IPS-11a (cell line): Measurements from ENCODE around the gene ATF7.
"Not testable (repeated sequence)": the region's sequence is repeated elsewhere in the genome, so short reads cannot be mapped to it uniquely, and the experiment has no call there.

Experiments
- H3K4me3 ChIP-seq: one replicate; pipeline ENCODE4 v1.5.1; 2013; ENCODE audit warnings: low read depth, low read length, control low read depth

ATF7 gene

DNA sequence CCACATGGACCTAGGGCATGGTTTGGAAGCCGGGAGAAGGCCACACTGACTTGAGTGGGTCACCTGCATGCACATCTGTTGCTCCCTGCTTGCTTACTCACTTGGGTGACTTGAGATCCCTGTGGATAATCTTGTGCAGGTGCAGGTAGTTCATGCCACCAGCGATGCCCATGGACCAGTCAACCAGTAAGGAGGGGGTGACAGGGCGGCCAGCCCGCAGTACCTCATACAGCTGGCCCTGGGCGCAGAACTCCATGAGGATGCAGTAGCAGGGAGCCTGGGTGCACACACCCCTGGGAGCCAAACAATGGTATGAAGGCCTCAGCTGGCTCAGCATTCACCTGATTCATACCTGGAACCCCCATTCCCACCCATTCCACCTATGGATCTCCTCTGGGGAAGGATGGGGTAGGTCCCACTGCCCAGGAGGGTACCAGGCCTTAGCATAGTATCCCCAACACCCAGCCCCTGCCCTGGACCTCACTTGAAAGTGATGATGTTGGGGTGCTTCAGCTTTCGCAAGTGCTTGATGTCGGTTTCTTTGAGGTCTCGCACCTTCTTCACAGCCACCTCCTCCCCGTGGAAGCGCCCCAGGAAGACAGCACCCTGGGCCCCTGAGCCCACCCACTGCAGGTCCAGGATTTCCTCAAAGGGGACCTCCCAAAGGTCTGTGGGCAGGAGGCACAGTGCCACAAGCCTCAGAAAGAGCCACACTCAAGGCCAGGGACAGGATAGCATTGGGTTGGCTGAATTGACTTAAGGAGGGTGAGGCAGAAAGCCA, 140.0 kb downstream of the ATF7 start:
- H3K4me3 ChIP-seq: no peak overlapping the region

- no peak overlapping the region for H3K4me3 ChIP-seq
Observed at GRCh38 chr12:53484686-53485575, 141.3 kb downstream of the ATF7 start.

DNA sequence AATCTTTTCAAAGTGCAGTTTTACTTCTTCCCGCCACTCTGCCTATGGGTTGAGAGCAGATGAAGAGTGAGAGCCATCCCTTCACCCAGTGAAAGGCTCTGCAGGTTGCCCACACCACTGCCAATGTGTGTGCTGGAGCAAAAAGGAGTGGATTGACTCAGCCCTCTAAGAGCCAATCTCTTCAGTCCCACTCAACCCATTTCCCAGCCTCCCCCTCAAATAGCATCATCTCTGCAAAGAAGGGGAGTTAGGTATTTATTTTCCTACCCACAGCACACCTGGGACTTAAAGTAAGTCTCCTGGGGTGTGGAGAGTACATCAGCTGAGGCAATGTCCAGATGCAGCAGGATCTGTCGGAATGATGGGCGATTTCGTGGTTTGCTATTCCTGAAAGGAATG, 142.2 kb downstream of the ATF7 start:
- no peak overlapping the region for H3K4me3 ChIP-seq

DNA sequence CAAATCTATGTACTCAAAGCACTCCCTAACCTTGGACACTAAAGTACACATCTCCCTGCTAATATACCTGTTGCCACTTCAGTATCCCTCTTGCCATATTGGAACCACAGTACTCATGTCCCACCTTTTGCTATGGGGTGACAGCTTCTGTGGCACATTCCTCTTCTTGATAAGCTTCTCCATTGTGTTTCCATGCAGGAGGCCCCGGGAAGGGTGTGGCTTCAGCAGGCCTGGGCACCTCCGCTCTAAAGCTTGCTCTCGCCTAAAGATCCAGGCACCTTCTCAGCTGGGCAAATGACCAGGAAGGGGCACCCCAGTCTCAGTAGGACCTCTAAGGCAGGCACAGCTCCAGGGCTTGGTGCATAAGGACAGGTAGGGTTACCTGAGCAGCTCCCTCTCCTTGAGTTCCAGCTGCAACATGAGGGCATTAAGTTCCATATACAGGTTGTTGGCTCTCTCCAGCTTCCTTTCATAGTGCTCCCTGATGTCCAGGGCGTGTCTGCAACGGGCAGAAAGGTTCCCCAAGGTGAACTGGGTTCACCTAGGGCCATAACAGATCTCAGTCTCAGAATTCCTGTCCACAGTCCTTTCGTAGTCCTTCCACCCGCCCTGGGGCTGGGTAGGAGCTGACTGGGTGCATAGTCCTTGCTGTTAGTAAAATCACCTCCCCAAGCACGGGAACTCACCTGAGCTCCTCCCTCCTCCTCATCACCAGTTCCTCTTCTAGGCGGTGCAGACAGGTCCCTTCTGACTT, 142.8 kb downstream of the ATF7 start:
- H3K4me3 ChIP-seq: no peak overlapping the region

GRCh38 chr12:53482626-53483168, 143.5 kb downstream of the ATF7 start:
- H3K4me3 ChIP-seq: no peak overlapping the region

DNA sequence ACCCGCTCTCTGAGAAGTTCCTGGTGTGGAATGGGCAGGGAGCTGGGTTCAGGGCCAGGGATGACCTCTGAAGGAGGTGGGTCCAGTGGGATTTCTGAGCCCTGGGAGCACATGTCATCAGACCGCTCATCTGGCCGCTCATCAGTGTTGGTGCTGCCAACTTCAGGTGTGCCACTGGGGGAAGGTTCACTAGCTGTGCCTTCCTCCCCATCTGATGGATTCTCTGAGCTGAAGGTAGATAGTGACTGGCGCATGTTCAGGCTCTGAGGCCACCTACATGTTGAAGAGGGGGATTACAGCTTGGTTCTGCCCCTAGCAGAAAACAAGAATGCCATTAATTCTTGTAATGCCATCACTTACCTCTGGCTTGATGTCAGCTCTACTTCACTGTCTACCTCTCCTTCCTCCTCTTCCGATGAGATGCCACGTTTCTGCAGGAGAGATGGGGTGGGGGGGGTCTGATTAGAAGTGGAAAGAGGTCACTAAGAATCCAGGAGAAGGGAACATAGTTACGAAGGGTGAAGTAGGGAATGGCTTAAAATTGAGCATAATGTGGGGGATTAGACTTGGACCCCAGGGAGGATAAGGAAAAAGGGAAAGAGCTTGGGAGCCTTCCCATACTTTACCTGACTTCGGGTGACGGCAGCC, 144.1 kb downstream of the ATF7 start:
- H3K4me3 ChIP-seq: no peak overlapping the region

GRCh38 chr12:53481458-53481857, 144.7 kb downstream of the ATF7 start:
- H3K4me3 ChIP-seq: not testable (repeated sequence)

GRCh38 chr12:53480491-53481442, 145.4 kb downstream of the ATF7 start:
- H3K4me3 ChIP-seq: no peak overlapping the region

GRCh38 chr12:53479331-53479730, 146.9 kb downstream of the ATF7 start:
- H3K4me3 ChIP-seq: no peak overlapping the region

GRCh38 chr12:53478865-53479264, 147.3 kb downstream of the ATF7 start:
- no peak overlapping the region for H3K4me3 ChIP-seq

- H3K4me3 ChIP-seq: no peak overlapping the region
Observed at GRCh38 chr12:53476769-53477209, 149.4 kb downstream of the ATF7 start.

DNA sequence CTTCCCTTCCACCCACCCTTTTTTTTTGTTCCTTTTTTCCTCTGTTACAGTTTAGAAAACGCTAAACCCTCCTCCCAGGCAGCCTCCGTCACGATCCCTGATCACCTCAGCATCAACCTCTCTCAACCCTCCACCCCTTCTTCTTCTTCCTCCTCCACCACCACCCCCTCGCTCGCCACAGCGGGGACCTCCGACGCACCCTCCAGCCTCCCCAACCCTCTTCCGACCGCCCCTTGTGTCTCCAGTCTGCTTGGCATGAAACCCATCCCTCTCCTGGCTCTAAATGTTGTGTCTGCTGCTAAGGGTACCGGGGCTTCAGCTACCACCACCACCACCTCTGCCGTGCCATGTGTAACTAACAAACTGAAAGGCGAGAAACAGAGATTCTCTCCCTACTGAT, 151.4 kb downstream of the ATF7 start:
- no peak overlapping the region for H3K4me3 ChIP-seq

DNA sequence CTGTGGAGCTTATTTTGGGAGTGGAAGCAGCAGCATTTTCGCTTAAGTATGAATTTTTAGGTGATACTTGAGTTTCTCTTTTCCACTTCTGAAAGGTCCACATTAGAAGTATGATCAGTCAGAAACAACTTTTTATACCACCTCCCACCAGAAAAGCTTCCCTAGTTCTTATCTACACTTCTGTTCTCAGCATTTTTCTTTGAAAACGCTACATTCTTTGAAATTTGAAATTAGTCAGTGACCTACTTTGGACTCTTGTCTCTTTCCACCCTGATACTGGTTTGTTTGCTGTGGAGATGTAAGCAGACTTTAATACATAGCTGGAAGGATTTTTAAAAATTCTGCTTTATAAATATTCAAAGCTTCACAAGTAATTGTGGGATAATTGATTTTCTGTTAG, 152.1 kb downstream of the ATF7 start:
- H3K4me3 ChIP-seq: no peak overlapping the region

DNA sequence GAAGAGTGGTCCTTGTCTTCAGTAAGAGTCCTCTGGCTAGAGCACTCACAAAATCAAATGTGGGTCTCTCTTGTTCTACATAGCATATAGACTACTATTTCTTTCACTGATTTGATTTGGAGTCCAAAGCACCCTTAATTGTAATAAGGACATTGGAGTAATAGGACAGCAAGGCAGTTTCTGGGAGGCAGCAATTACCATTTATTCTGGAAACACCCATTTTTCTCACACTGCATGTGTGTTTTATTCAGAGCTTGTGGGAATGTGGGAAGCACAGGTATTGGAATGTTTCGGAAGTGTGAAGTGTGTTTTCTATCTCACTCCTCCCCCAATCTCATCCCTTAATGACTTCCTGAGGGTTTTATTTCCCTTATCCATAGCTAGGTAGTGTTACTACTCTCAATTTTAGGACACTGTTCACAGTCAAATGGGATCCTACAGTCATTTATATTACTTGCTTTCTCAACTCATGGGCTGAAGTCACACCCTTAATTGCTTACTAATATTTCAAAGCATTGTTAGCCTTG, 154.1 kb downstream of the ATF7 start:
- H3K4me3 ChIP-seq: no peak overlapping the region

DNA sequence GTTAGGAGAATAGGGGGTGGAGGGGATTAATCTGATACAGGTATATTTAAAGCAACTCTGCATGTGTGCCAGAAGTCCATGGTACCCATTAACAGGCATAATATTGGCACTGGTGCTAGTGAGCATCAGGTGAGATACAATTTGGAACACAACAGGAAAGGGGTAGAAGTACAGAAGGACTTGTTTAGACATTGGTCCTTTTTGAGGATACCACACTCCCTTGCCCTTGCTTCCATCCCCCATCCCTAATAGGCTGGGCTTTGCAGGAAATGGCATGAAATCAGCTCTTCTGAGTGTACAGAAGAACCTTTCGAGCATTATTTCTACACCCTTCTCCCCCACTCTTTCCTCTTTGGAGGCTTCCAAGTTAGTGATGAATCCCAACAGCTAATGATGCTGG, 157.9 kb downstream of the ATF7 start:
- no peak overlapping the region for H3K4me3 ChIP-seq

DNA sequence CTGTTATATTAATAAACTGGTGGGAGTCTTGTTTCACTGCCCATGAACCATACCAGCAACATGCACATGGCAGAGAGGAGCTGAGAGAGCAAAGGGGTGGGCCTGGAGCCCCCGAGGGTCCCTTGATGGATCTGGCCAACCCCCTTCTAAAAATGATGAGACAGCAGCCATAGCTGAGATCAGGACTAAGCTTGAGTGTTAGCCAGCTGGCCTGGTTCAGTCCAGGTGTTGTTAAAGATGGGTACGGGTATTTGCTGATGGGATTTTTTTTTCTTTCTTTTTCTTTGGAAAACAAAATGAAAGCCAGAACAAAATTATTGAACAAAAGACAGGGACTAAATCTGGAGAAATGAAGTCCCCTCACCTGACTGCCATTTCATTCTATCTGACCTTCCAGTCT, 158.3 kb downstream of the ATF7 start:
- H3K4me3 ChIP-seq: no peak overlapping the region

- H3K4me3 ChIP-seq: no peak overlapping the region
Observed at GRCh38 chr12:53467082-53467481, 159.1 kb downstream of the ATF7 start.

- no peak overlapping the region for H3K4me3 ChIP-seq
Observed at GRCh38 chr12:53466640-53467039, 159.5 kb downstream of the ATF7 start.

- no peak overlapping the region for H3K4me3 ChIP-seq
Observed at GRCh38 chr12:53465679-53466078, 160.5 kb downstream of the ATF7 start.
